H9 (cell line): ENCODE results near the gene SSTR5. TPM values are rescaled to one million over a fixed set of nuclear protein-coding genes. Genes with fewer than 3 reads are reported as not detected.

ENCODE experiments used
- DNase-seq: peaks from one replicate; pipeline ENCODE4 v3.0.0-alpha.2; 2017
- H2AFZ ChIP-seq: one replicate; pipeline ENCODE4 v1.6.1; 2013; ENCODE audit warnings: mild to moderate bottlenecking, low read length, control low read depth, moderate library complexity
- H2AK5ac ChIP-seq: 2 replicates; pipeline ENCODE4 v1.6.1; 2013; ENCODE audit warnings: low read length, control low read depth, mixed read lengths; ENCODE audit not compliant: insufficient read length
- H2BK120ac ChIP-seq: one replicate; pipeline ENCODE4 v1.6.1; 2013; ENCODE audit warnings: low read depth, mild to moderate bottlenecking, low read length, control low read depth, inconsistent platforms; ENCODE audit not compliant: poor library complexity, severe bottlenecking
- H2BK12ac ChIP-seq: 2 replicates; pipeline ENCODE4 v1.6.1; 2013; ENCODE audit warnings: low read length, control low read depth, mixed read lengths, low read depth; ENCODE audit not compliant: insufficient read length
- H2BK15ac ChIP-seq: 2 replicates; pipeline ENCODE4 v1.6.1; 2013; ENCODE audit warnings: low read depth, low read length, control low read depth
- H2BK20ac ChIP-seq: one replicate; pipeline ENCODE4 v1.6.1; 2013; ENCODE audit warnings: low read depth, mild to moderate bottlenecking, low read length, control low read depth, inconsistent platforms; ENCODE audit not compliant: poor library complexity, severe bottlenecking
- H2BK5ac ChIP-seq: 2 replicates; pipeline ENCODE4 v1.6.1; 2013; ENCODE audit warnings: low read length, control low read depth, mixed read lengths; ENCODE audit not compliant: insufficient read length
- H3K14ac ChIP-seq: 2 replicates; pipeline ENCODE4 v1.6.1; 2013; ENCODE audit warnings: low read length, control low read depth; ENCODE audit not compliant: insufficient read depth
- H3K18ac ChIP-seq: 2 replicates; pipeline ENCODE4 v1.6.1; 2013; ENCODE audit warnings: low read depth, mild to moderate bottlenecking, mixed read lengths, low read length, control low read depth; ENCODE audit not compliant: insufficient read length
- H3K23ac ChIP-seq: 2 replicates; pipeline ENCODE4 v1.6.1; 2013; ENCODE audit warnings: low read length, control low read depth, mixed read lengths, low read depth; ENCODE audit not compliant: insufficient read length
- H3K23me2 ChIP-seq: 2 replicates; pipeline ENCODE4 v1.6.1; 2013; ENCODE audit warnings: low read depth, mild to moderate bottlenecking, mixed read lengths, low read length, control low read depth; ENCODE audit not compliant: insufficient read length, poor library complexity, severe bottlenecking
- H3K27ac ChIP-seq: 2 replicates; pipeline ENCODE4 v1.5.1; 2013; ENCODE audit warnings: low read length, control low read depth, mixed read lengths, low read depth; ENCODE audit not compliant: insufficient read length
- H3K27me3 ChIP-seq: 2 replicates; pipeline ENCODE4 v1.6.1; 2013; ENCODE audit warnings: low read length, control low read depth, inconsistent platforms; ENCODE audit not compliant: insufficient read depth
- H3K4ac ChIP-seq: 2 replicates; pipeline ENCODE4 v1.6.1; 2013; ENCODE audit warnings: low read depth, mild to moderate bottlenecking, control low read depth, inconsistent platforms, low read length, moderate library complexity
- H3K4me1 ChIP-seq: 2 replicates; pipeline ENCODE4 v1.6.1; 2013; ENCODE audit warnings: low read length, control low read depth, inconsistent platforms; ENCODE audit not compliant: insufficient read depth
- H3K4me2 ChIP-seq: 2 replicates; pipeline ENCODE4 v1.6.1; 2013; ENCODE audit warnings: low read length, control low read depth, mixed read lengths; ENCODE audit not compliant: insufficient read length, insufficient read depth
- H3K56ac ChIP-seq: 2 replicates; pipeline ENCODE4 v1.6.1; 2013; ENCODE audit warnings: low read depth, mild to moderate bottlenecking, mixed read lengths, low read length, control low read depth; ENCODE audit not compliant: insufficient read length
- H3K79me1 ChIP-seq: 2 replicates; pipeline ENCODE4 v1.6.1; 2013; ENCODE audit warnings: low read depth, mild to moderate bottlenecking, moderate library complexity, low read length, control low read depth, inconsistent platforms; ENCODE audit not compliant: insufficient read depth, poor library complexity, severe bottlenecking
- H3K79me2 ChIP-seq: 2 replicates; pipeline ENCODE4 v1.6.1; 2013; ENCODE audit warnings: low read length, control low read depth, inconsistent platforms; ENCODE audit not compliant: insufficient read depth
- H3K9ac ChIP-seq: 2 replicates; pipeline ENCODE4 v1.6.1; 2013; ENCODE audit warnings: low read length, control low read depth, mixed read lengths; ENCODE audit not compliant: insufficient read length; ENCODE audit errors: extremely low read depth
- H3K9me3 ChIP-seq: one replicate; pipeline ENCODE4 v1.6.1; 2013; ENCODE audit warnings: low read depth, low read length, inconsistent platforms; ENCODE audit not compliant: control insufficient read depth
- H3T11ph ChIP-seq: one replicate; pipeline ENCODE4 v1.6.1; 2013; ENCODE audit warnings: mild to moderate bottlenecking, low read length, control low read depth, inconsistent platforms
- H4K20me1 ChIP-seq: one replicate; pipeline ENCODE4 v1.6.1; 2013; ENCODE audit not compliant: control insufficient read depth, insufficient read length, insufficient read depth
- H4K5ac ChIP-seq: 2 replicates; pipeline ENCODE4 v1.6.1; 2013; ENCODE audit warnings: low read depth, mild to moderate bottlenecking, mixed read lengths, low read length, control low read depth; ENCODE audit not compliant: insufficient read length
- H4K8ac ChIP-seq: replicated peaks from 2 replicates; pipeline ENCODE4 v1.6.1; 2013; ENCODE audit warnings: low read length, control low read depth, mixed read lengths, low read depth; ENCODE audit not compliant: insufficient read length
- H4K91ac ChIP-seq: 2 replicates; pipeline ENCODE4 v1.6.1; 2013; ENCODE audit warnings: low read depth, mild to moderate bottlenecking, moderate library complexity, mixed read lengths, low read length, control low read depth; ENCODE audit not compliant: insufficient read length
- H3K27ac Mint-ChIP-seq, 3 experiments: 2 replicates in 2 of 3; 3 replicates in 1 of 3; pipeline ENCODE4 v1.8.0; 2020 to 2021; ENCODE audit warnings: mixed read lengths in 3 of 3, mild to moderate bottlenecking in 1 of 3, moderate library complexity in 1 of 3
- H3K27me3 Mint-ChIP-seq: 2 replicates; pipeline ENCODE4 v1.8.0; 2021; ENCODE audit warnings: low read depth, mild to moderate bottlenecking, moderate library complexity, mixed read lengths
- H3K36me3 Mint-ChIP-seq, 3 experiments: 2 replicates in 2 of 3; 3 replicates in 1 of 3; pipeline ENCODE4 v1.8.0; 2020 to 2021; ENCODE audit warnings: low read depth in 3 of 3, mixed read lengths in 3 of 3; ENCODE audit not compliant: insufficient read depth in 1 of 3
- H3K4me1 Mint-ChIP-seq, 2 experiments: 2 replicates each; pipeline ENCODE4 v1.8.0; 2020; ENCODE audit warnings: mixed read lengths in 2 of 2
- H3K4me3 Mint-ChIP-seq, 2 experiments: 2 replicates in 1 of 2; 3 replicates in 1 of 2; pipeline ENCODE4 v1.8.0; 2020 to 2021; ENCODE audit warnings: mild to moderate bottlenecking in 2 of 2, mixed read lengths in 2 of 2, moderate library complexity in 1 of 2
- H3K9me3 Mint-ChIP-seq, 2 experiments: 2 replicates in 1 of 2; 3 replicates in 1 of 2; pipeline ENCODE4 v1.8.0; 2020; ENCODE audit warnings: mild to moderate bottlenecking in 2 of 2, mixed read lengths in 2 of 2, moderate library complexity in 1 of 2
- WGBS: extraction: QIAGEN DNeasy Blood & Tissue Kit; methylation state at CpG from one replicate; pipeline ENCODE4 v1.1.7; 2013; ENCODE audit warnings: missing lambda C conversion rate, low lambda C conversion rate, mixed read lengths; ENCODE audit not compliant: insufficient read length; ENCODE audit errors: extremely low coverage; 5-methylcytosine and 5-hydroxymethylcytosine counted together
- total RNA-seq: library from RNA; stranded (reverse); gene quantifications from 2 replicates; pipeline ENCODE4 v1.2.1, GENCODE V29; 2021
- TF ChIP-seq, protein P1 (sequence below): fragments of 200-600 bp; sonication (generic); conservative IDR thresholded peaks from 3 replicates; pipeline ENCODE4 v1.8.0; 2021; ENCODE audit warnings: antibody characterized with exemption, mild to moderate bottlenecking

SSTR5 gene
- total RNA-seq, 1 experiment from 2014 or later, result 0.22 TPM

DNA sequence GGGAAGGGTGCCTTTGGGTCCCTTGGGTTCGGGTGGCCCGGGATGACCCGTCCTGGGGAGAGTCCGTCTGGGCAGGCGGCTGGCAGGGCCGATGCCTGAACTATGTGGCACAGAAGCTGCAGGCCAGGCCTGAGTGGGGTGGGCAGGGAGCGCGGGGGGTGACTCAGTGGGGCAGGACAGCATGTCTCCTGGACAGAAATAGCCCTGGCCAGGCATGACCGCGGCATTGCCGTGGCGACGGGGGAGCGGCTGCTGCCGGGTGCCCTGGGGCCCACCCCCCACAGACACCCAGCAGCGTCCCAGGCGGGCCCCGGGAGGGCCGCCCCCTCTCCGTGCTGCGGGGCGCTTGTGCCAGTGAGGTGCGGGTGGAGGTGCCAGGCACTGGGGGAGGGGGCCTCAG, 25.3 kb downstream of the SSTR5 start:
- WGBS, result no CpG with 5 or more reads among the region's 23 CpGs
- peaks cover 0 to 4% of the 10 kb centered on the region in 2 experiments; a peak in 2 of 5 replicates for H3K9me3 Mint-ChIP-seq
- no peak overlapping the region for H3K27ac Mint-ChIP-seq

More for the DNA sequence above, 25.3 kb downstream of the SSTR5 start:
- Histone ChIP-seq H3K18ac (no peak overlapping the region), H3K4ac (no peak overlapping the region), H4K91ac (no peak overlapping the region), H3K79me2 (no peaks in the 10 kb centered on the region), H4K8ac (no peak overlapping the region), H4K20me1 (no peaks in the 10 kb centered on the region), H3K23me2 (no peaks in the 10 kb centered on the region), H2BK12ac (no peak overlapping the region), H2BK15ac (no peak overlapping the region), H3K56ac (no peak overlapping the region), H4K5ac (no peak overlapping the region), H2BK120ac (no peak overlapping the region), H2BK20ac (no peak overlapping the region), H3K4me2 (no peak overlapping the region), H3K27me3 (no peaks in the 10 kb centered on the region), H3K27ac (no peak overlapping the region), H3K9me3 (no peaks in the 10 kb centered on the region), H2BK5ac (no peak overlapping the region), H3K79me1 (no peaks in the 10 kb centered on the region), H3K23ac (no peak overlapping the region), H3K4me1 (no peaks in the 10 kb centered on the region), H2AFZ (no peak overlapping the region), H3K14ac (no peak overlapping the region), H2AK5ac (no peak overlapping the region), H3K9ac (no peak overlapping the region), H3T11ph (no peak overlapping the region)
- Mint-ChIP-seq H3K27me3 (no peaks in the 10 kb centered on the region; the same call in 1 of the 2 replicates), H3K4me1 (peaks cover 0 to 7% of the 10 kb centered on the region in 2 experiments; a peak in 2 of 4 replicates), H3K36me3 (no peaks in the 10 kb centered on the region; a peak in 1 of 7 replicates), H3K4me3 (no peak overlapping the region)
- TF ChIP-seq, protein P1, sequence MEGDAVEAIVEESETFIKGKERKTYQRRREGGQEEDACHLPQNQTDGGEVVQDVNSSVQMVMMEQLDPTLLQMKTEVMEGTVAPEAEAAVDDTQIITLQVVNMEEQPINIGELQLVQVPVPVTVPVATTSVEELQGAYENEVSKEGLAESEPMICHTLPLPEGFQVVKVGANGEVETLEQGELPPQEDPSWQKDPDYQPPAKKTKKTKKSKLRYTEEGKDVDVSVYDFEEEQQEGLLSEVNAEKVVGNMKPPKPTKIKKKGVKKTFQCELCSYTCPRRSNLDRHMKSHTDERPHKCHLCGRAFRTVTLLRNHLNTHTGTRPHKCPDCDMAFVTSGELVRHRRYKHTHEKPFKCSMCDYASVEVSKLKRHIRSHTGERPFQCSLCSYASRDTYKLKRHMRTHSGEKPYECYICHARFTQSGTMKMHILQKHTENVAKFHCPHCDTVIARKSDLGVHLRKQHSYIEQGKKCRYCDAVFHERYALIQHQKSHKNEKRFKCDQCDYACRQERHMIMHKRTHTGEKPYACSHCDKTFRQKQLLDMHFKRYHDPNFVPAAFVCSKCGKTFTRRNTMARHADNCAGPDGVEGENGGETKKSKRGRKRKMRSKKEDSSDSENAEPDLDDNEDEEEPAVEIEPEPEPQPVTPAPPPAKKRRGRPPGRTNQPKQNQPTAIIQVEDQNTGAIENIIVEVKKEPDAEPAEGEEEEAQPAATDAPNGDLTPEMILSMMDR, result no peak
- DNase-seq, result no peak
